Heart left ventricle (tissue), 16 donors: ENCODE data around the gene WDR90. TPM values are rescaled to one million over a fixed set of nuclear protein-coding genes. Genes with fewer than 3 reads are reported as not detected.

Experiments
- ATAC-seq, 4 donors: fragments of 200-7000 bp; cut with Tn5 transposase; one replicate each; pipeline ENCODE4 v1.9.1; 2020 to 2022; ENCODE audit warnings: moderate library complexity in 4 of 4, mild to moderate bottlenecking in 3 of 4, moderate number of reproducible peaks in 1 of 4
- DNase-seq, 5 donors: peaks; one replicate each; pipeline ENCODE4 v3.0.0-alpha.2; 2020
- H3K27ac ChIP-seq, 12 donors: fragments of 200-600 bp; sonication (generic) in 4 of 12; one replicate each; pipeline versions ENCODE4 v1.5.0 to v1.8.0; 2016 to 2022; ENCODE audit warnings: mild to moderate bottlenecking in 2 of 12
- H3K27me3 ChIP-seq, 9 donors: fragments of 200-600 bp; sonication (generic) in 2 of 9; one replicate each; pipeline versions ENCODE4 v1.5.1 to v1.8.0; 2016 to 2022; ENCODE audit warnings: mild to moderate bottlenecking in 3 of 9
- H3K36me3 ChIP-seq, 9 donors: fragments of 200-600 bp; sonication (generic) in 2 of 9; one replicate each; pipeline versions ENCODE4 v1.5.0 to v1.8.0; 2018 to 2022; ENCODE audit warnings: mild to moderate bottlenecking in 2 of 9
- H3K4me1 ChIP-seq, 12 donors: fragments of 200-600 bp; sonication (generic) in 4 of 12; one replicate each; pipeline versions ENCODE4 v1.5.0 to v1.8.0; 2016 to 2022; ENCODE audit warnings: mild to moderate bottlenecking in 3 of 12
- H3K4me3 ChIP-seq, 12 donors: fragments of 200-600 bp; sonication (generic) in 4 of 12; one replicate each; pipeline versions ENCODE4 v1.5.0 to v1.8.0; 2017 to 2022; ENCODE audit warnings: mild to moderate bottlenecking in 9 of 12, moderate library complexity in 4 of 12
- H3K9me3 ChIP-seq, 12 donors: fragments of 200-600 bp; sonication (generic) in 4 of 12; one replicate each; pipeline versions ENCODE4 v1.5.0 to v1.8.0; 2016 to 2022; ENCODE audit warnings: mild to moderate bottlenecking in 1 of 12
- POLR2A ChIP-seq, 2 donors: fragments of 450-650 bp; IDR thresholded peaks; one replicate each; pipeline ENCODE4 v1.6.1; 2017; ENCODE audit warnings: antibody characterized with exemption in 2 of 2, mild to moderate bottlenecking in 2 of 2, moderate library complexity in 2 of 2
- WGBS, 4 donors: extraction: QIAGEN DNeasy Blood & Tissue Kit in 2 of 4; methylation state at CpG; one replicate each; pipeline versions ENCODE4 v1.1.5 to v1.1.7; 2013 to 2018; 5-methylcytosine and 5-hydroxymethylcytosine counted together
- intact Hi-C, 10 donors: fragments of 100-400 bp; cut with DNase I; formaldehyde crosslinking; loops; one replicate each; pipeline versions ENCODE4 v1.11.1 to v1.14.2; 2022
- polyA plus RNA-seq, 2 donors: library from polyadenylated mRNA; stranded (reverse); fragments of 200-250 nt; gene quantifications; one replicate each; pipeline ENCODE4 v1.2.3, GENCODE V29; 2013
- total RNA-seq, 9 donors: library from RNA; depleted of rRNA in 2 of 9; stranded (reverse); fragments of >200 nt in 2 of 9; fragmentation: NEBNext Ultra II Directional in 3 of 9; extraction: Animal tissue kit (Norgen Biotek cat#: 25700) in 3 of 9; gene quantifications; one replicate each; pipeline versions ENCODE4 v1.1.0 to v1.2.4, GENCODE V29; 2016 to 2023
- TF ChIP-seq, protein P1 (sequence below), 12 donors: fragments of 200-600 bp; sonication (generic) in 4 of 12; IDR thresholded peaks; one replicate each; pipeline versions ENCODE4 v1.5.0 to v1.8.0; 2018 to 2022; ENCODE audit warnings: antibody characterized with exemption in 12 of 12, mild to moderate bottlenecking in 5 of 12
- donor health status: ischemic (EF 13 %, LVEDD 7.1; RV severe dilation, severe dysfunction).
- donor health status: healthy with polysubstance abuse.
- donor health status: DM: no; HTN: yes; CAD: no.
- donor health status: DM: no; HTN: no; CAD: no.
- donor health status: ischemic (EF 25% LVEDD 6.9; RV normal size, moderate dysfunction).
- donor health status: ischemic (EF 25% LVEDD 5.7; RV mildly dilated, moderate dysfunction).
- donor health status: healthy.
- donor health status: DM: yes; HTN: yes; CAD: no.
- donor health status: ischemic (EF 35%, LVEDD 5.7; RV mildly dilated, moderate dysfunction).
- donor health status: nonischemic (EF 11% LVEDD 7.7; RV severe dilation, severe dysfunction).
- donor health status: DM: yes; HTN: yes; CAD: no.
- donor health status: PGD.
- donor health status: ischemic (EF 29% LVEDD 5.4; RV normal size, mild dysfunction).
- donor health status: nonischemic (EF 23%, LVEDD 6.1; RV moderate dilation, normal function).

WDR90 gene
- total and polyA plus RNA-seq, 11 donors = 3.7 to 17.4 (median 8.6) TPM

- Histone ChIP-seq H3K36me3 (peaks cover 0 to 53% (median 47%) of the 10 kb centered on the region in 9 donors), H3K4me3 (no peak overlapping the region), H3K9me3 (no peaks in the 10 kb centered on the region), H3K4me1 (peaks cover 3 to 36% (median 19%) of the 10 kb centered on the region in 12 donors), H3K27me3 (no peaks in the 10 kb centered on the region), H3K27ac (no peak overlapping the region)
- 90 to 98% (median 92%) methylated on average over 7 to 18 of the region's 18 CpGs for WGBS, 4 donors
- ATAC-seq = no peak
- TF ChIP-seq, protein P1, sequence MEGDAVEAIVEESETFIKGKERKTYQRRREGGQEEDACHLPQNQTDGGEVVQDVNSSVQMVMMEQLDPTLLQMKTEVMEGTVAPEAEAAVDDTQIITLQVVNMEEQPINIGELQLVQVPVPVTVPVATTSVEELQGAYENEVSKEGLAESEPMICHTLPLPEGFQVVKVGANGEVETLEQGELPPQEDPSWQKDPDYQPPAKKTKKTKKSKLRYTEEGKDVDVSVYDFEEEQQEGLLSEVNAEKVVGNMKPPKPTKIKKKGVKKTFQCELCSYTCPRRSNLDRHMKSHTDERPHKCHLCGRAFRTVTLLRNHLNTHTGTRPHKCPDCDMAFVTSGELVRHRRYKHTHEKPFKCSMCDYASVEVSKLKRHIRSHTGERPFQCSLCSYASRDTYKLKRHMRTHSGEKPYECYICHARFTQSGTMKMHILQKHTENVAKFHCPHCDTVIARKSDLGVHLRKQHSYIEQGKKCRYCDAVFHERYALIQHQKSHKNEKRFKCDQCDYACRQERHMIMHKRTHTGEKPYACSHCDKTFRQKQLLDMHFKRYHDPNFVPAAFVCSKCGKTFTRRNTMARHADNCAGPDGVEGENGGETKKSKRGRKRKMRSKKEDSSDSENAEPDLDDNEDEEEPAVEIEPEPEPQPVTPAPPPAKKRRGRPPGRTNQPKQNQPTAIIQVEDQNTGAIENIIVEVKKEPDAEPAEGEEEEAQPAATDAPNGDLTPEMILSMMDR (IDR thresholded peaks at IDR 0.05) = no peak
- no peak for TF ChIP-seq POLR2A (IDR thresholded peaks at IDR 0.05)
- DNase-seq = no peak
- intact Hi-C loops = no loop called here
Observed at GRCh38 chr16:673399-673991, 24.3 kb downstream of the WDR90 start.

DNA sequence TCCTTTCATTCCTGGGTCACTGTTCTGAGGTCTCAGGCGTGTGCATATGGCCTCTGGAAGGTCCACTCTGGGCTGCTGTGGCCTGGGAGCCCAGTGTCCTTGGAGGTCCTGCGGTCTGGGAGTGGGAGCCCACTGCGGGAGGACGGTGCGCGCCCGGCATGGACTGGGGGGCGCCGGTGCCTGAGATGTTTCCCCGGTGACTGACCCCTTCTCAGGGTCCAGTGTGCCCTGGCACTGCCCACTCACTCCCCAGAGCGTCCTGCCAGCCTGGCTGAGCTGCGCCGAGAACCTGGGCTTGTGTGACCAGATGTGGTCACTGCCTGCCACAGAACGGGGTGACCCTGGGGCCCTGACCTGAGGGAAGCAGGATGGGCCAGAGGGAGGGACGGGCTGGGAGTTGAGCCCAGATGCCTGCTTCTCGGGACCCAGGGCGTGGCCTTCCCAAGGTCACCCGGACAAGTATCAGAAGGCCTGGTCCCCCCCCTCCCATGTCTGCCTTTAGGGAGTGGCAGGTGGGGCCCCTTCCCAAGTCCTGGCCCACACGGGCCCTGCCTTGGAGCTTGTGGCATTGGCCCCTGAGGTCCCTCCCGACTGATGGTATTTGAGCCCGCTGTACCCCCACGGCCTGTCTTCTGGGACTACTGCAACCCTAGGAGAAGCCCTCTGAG, 25.2 kb downstream of the WDR90 start:
- peaks cover 0 to 34% (median 13%) of the 10 kb centered on the region in 12 donors for H3K4me1 ChIP-seq
- no peaks in the 10 kb centered on the region for H3K27me3 ChIP-seq
- H3K9me3 ChIP-seq = no peaks in the 10 kb centered on the region
- intact Hi-C loops = no loop called here
- H3K27ac ChIP-seq = peak overlapping the region in 7 of 12 donors; percentile 33 to 76 (median 65)
- peaks cover 0 to 49% (median 45%) of the 10 kb centered on the region in 9 donors for H3K36me3 ChIP-seq
- TF ChIP-seq, protein P1 (IDR thresholded peaks at IDR 0.05) = no peak
- TF ChIP-seq POLR2A (IDR thresholded peaks at IDR 0.05) = no peak
- 60 to 68% (median 65%) methylated on average over 9 to 22 of the region's 22 CpGs for WGBS, 4 donors
- peak; percentile 1 to 43 (median 14) for ATAC-seq
- DNase-seq = peak in 1 of 5 donors; percentile 72
- no peak overlapping the region for H3K4me3 ChIP-seq

GRCh38 chr16:674968-675883, 26.1 kb downstream of the WDR90 start, which contains the start of gene RHBDL1:
Gene RHBDL1 (plus strand): TSS chr16:675671. CDS start chr16:675791, 120 bp downstream.
- no peak for ATAC-seq
- H3K4me3 ChIP-seq = peak within 1 kb of the TSS in 10 of 12 donors; percentile 30 to 57 (median 44)
- intact Hi-C loops = no loop called here
- TF ChIP-seq POLR2A (IDR thresholded peaks at IDR 0.05) = no peak
- TF ChIP-seq, protein P1 (IDR thresholded peaks at IDR 0.05) = no peak
- H3K36me3 ChIP-seq = peaks cover 0 to 40% (median 36%) of the 10 kb centered on the region in 9 donors
- peaks cover 0 to 32% (median 14%) of the 10 kb centered on the region in 12 donors for H3K4me1 ChIP-seq
- H3K9me3 ChIP-seq = no peaks in the 10 kb centered on the region
- no peaks in the 10 kb centered on the region for H3K27me3 ChIP-seq
- 5 to 11% (median 6%) methylated on average over 12 to 73 of the region's 73 CpGs for WGBS, 4 donors
- H3K27ac ChIP-seq = peak within 1 kb of the TSS in 8 of 12 donors; percentile 33 to 76 (median 54)
- no peak for DNase-seq
